GM12892 (cell line): Measurements from ENCODE around the gene EMILIN1.
"Not testable (repeated sequence)": the region's sequence is repeated elsewhere in the genome, so short reads cannot be mapped to it uniquely, and the experiment has no call there.

ENCODE experiments used
- DNase-seq: peaks from one replicate; pipeline ENCODE4 v3.0.0; 2011; ENCODE audit not compliant: insufficient read length
- FAIRE-seq: peaks from 2 replicates; lab custom pipeline; 2011; peaks lifted over from hg19 to GRCh38; lab: Jason Lieb, UNC
- POLR2A ChIP-seq: IDR thresholded peaks from 2 replicates; pipeline ENCODE4 v1.6.1; 2011; ENCODE audit warnings: low read depth, low read length, control low read depth
- POLR2AphosphoS5 ChIP-seq: IDR thresholded peaks from 2 replicates; pipeline ENCODE4 v1.6.1; 2011; ENCODE audit warnings: low read depth, low read length, control low read depth
- TAF1 ChIP-seq: IDR thresholded peaks from 2 replicates; pipeline ENCODE4 v1.6.1; 2011; ENCODE audit warnings: low read depth, mild to moderate bottlenecking, control low read depth, low read length, borderline replicate concordance

The EMILIN1 gene

GRCh38 chr2:27073782-27074181, 4.6 kb upstream of the EMILIN1 start:
- no peak for TF ChIP-seq POLR2AphosphoS5
- TF ChIP-seq TAF1: no peak
- TF ChIP-seq POLR2A: no peak
- FAIRE-seq: no peak
- DNase-seq: no peak

- DNase-seq: peak; percentile 41
Observed at GRCh38 chr2:27074738-27075565, 3.5 kb upstream of the EMILIN1 start.

GRCh38 chr2:27075566-27075871, 2.9 kb upstream of the EMILIN1 start:
- not testable (repeated sequence) for FAIRE-seq, DNase-seq

More at GRCh38 chr2:27074738-27075565, 3.5 kb upstream of the EMILIN1 start:
- FAIRE-seq: peak; percentile 56
- TF ChIP-seq POLR2A (no peak), POLR2AphosphoS5 (no peak), TAF1 (no peak)

GRCh38 chr2:27076323-27076722, 2.1 kb upstream of the EMILIN1 start:
- FAIRE-seq (no peak), DNase-seq (no peak)
- no peak for TF ChIP-seq TAF1
- no peak for TF ChIP-seq POLR2A
- TF ChIP-seq POLR2AphosphoS5: no peak

GRCh38 chr2:27077231-27077630, 1.2 kb upstream of the EMILIN1 start:
- no peak for DNase-seq
- TF ChIP-seq POLR2A: no peak
- TF ChIP-seq POLR2AphosphoS5: no peak
- TF ChIP-seq TAF1: no peak
- no peak for FAIRE-seq

GRCh38 chr2:27079233-27080139, 1.1 kb downstream of the EMILIN1 start:
- no peak for FAIRE-seq
- no peak for DNase-seq
- TF ChIP-seq POLR2A (no peak), POLR2AphosphoS5 (no peak), TAF1 (no peak)

GRCh38 chr2:27080140-27080469, 1.7 kb downstream of the EMILIN1 start:
- no peak for TF ChIP-seq POLR2AphosphoS5
- TF ChIP-seq TAF1: no peak
- TF ChIP-seq POLR2A: no peak
- FAIRE-seq: no peak

GRCh38 chr2:27080603-27080936, 2.2 kb downstream of the EMILIN1 start:
- no peak for FAIRE-seq
- DNase-seq: no peak

More at GRCh38 chr2:27080140-27080469, 1.7 kb downstream of the EMILIN1 start:
- no peak for DNase-seq

GRCh38 chr2:27081984-27082772, 3.8 kb downstream of the EMILIN1 start:
- DNase-seq (no peak), FAIRE-seq (no peak)
- TF ChIP-seq TAF1 (no peak), POLR2AphosphoS5 (no peak), POLR2A (no peak)

More at GRCh38 chr2:27080603-27080936, 2.2 kb downstream of the EMILIN1 start:
- no peak for TF ChIP-seq POLR2A
- TF ChIP-seq TAF1: no peak
- no peak for TF ChIP-seq POLR2AphosphoS5

- no peak for DNase-seq
- TF ChIP-seq TAF1 (no peak), POLR2AphosphoS5 (no peak)
- no peak for FAIRE-seq
Observed at GRCh38 chr2:27082773-27083409, 4.5 kb downstream of the EMILIN1 start.
